ENCODE results near the gene WNT7A.

Gene WNT7A

DNA sequence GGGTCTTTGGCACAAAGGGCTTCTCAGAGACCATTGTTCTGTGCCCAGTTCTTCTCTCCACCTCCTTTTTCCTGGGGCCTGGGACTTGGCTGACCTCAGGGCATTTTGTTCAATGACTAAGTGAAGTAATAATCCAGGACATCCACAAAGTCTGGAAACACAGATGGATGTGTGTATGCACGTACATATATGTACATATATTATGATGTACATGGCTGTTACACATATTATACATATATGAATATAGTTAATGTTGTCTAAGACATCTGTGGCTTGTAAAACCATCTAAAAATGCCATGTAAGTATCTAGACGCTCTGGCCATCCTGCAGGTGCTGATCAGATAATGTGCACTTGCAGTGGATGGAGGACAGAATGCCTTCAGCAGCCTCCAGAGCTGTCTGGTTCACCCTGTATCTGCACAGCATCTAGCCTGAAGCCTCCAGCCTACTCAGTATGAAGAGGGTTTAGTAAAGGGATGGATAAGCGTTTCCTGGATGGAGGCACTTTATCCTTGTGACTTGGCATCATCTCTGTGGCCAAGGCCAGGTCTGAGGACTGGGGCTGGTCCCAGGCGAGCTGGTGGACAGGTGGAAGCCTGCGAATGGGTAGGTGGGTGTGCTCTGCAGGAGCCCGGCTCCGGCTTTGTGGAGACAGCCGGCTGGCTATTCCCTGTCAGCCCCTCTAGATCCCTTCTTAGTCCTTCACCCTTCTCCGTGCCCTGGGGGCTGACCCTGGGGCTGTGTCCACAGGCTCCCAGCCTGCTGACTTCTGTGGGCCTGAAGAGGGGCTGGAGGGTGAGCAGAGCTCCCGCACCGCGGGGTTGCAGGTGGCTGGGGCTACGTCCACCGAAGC lies 88.4 kb downstream of the WNT7A start:
- no peak for DNase-seq

DNA sequence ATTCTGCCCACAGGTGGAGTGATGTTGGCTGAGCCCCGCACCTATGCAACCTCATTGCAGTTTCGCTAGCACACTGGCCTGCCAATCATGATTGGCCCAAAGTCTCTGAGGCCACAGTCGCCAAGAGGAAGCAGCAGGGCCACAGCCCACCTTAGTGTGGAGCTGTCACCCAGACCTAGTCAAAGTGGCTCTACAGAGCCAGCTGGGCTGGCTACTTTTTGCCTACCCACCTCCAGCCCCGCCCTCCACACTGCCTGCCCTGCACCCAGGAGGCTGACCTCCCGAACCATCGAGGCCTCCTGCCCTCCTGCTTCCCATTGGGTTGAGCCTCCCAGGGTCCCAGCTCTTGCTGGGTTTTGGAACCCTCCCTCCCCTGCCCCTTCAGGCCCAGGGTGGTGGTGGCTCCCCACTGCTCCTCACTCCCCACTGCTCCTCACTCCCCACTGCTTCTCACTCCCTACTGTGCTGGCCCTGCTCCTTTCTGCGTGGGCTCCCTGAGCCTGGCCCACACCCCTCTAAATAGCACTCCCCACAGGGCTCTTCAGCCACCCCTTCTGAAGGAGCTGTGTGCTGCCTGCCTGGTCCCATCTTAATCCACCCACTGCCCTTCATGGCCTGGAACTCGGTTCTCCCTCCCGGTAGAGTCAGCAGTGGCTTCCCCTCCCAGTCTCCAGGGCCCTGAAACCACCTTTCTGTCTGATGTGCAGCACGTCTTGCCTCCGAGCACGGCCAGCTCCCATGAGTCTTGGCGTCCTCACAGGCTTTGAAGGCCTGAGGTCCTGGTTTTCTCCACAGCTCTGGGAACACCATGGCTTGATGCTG lies 89.3 kb downstream of the WNT7A start:
- DNase-seq = no peak

DNA sequence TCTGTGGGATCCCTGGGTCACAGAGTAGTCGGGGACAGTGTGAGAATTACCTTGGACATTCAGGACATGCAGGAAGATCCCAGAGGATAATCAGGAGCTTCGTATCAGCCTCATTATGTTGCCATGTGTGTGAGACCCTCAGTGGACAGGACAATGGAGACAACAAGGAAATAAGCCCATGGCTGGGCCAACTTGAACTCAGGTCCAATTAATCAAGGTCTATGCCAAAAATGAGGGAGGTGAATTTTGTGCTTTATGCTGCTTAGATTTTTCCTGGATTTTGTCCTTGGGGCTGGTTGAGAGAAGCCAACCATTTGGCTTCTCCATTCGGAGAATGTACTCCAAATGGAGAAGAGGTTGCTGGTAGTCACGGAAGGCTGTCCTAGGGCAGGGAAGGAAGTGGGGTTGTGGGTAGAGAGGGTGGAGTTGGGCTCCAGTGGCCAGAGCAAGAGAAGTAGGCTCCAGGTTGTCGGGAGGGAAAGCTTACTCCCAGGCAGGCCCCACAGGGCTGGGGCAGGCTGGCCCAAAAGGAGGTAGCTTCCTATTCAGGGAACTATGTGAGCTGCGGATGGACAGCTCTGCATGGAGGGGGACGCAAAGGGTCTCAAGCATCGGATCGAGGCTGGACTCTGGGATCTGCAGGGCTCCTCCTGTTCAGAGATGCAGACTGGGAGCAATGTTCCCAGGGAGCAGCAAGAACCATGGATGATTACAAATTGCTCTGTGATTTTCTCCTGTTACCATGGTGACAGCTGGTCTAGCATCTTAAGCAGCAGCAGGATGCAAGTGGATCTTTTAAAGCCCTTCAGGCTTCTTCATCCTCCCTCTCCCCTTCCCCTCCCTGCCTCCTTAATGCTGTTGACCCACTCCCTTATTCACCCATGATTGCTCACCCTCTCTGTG lies 91.1 kb downstream of the WNT7A start:
- DNase-seq = no peak

DNA sequence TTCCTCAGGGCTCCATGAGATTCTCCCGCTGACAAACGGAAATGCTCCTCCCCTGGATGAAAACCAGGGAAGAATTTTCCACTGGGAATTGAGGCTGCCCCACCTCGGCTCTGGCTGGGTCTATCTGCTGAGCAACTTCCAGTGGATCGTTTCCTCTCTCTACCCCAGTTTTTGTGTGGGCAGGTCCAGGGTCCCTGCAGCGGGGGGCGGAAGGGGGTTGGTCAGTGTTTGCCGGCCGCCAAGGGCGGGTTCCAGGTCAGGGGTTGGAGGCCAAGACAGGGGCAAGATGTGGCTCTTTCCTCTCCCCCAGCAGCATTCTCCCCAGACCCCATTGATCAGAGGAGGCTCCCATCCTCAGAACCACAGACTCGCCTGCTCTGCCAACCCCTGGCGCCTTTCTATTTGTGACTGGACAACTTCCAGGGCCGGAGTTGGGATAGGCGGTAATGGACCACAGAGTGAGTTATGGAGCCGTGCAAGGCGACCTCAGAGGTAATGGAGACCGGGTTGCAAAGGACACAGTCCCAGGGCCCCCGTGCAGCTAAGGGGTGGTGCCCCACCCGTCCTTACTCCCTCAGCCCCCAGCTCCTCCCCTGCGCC lies 92.2 kb downstream of the WNT7A start:
- no peak for DNase-seq

DNA sequence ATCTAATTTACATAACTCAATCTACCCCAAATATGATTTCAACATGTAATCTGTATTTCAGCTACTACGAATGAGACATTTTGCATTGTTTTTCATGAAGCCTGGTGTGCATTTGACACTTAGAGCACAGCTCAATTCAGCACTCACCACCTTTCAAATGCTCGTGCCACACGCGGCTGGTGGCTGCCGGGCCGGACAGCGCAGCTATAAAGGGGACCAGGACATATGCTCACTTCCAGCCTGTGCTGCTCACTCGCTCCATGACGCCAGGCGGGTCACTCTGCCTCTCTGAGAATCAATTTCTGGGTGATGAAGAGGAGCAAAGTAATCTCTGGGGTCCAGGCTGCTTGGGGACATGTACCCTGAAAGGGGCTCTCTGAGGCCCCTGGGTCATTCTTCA lies 93.1 kb downstream of the WNT7A start:
- DNase-seq = no peak

DNA sequence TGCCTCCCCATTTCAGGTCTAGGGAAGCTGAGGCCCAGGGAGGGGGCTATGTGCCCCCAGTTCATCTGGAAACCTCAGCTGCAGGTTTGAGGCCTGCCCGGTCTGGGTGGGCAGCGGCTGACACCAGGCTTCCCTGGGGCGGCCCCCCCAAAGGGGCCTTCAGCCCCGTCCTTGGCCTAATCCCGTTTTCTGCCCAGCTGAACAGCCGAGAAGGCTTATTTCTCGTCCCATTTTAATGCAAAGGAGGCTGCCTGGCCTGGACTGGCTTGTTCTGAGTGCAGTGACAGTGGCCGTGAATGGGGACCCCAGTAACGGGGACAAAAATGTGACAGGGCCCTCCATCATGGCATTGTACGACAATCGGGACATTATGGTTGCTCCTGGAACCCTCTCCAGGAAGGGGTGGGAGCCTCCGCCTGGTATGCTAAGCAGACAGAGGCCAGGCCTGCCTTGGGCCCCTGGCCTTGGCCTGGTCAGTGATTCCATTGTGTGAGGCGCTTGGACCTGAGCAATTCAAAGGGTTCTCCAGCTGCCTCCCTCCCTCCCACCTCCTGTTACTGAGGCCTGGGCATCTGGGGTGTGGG lies 93.9 kb downstream of the WNT7A start:
- no peak for DNase-seq

DNA sequence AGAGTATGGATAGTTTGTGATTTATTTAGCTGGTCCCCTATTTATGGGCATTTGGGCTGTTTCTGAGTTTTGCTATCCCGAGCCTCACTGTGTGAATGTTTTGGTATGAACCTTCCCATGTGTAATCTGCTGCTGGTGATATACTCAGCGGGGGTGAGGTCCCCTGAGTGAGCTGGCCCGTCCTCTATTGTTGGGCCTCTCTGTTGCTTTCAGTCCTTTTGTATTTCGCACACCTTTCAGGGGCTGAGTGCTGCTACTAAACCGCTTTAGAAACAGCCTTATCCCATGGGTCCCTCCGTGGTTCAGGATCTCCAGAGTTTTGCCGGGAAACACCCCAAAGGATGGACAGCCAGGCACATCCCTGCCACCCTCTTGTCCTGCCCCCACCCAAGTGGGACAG lies 94.5 kb downstream of the WNT7A start:
- no peak for DNase-seq

DNA sequence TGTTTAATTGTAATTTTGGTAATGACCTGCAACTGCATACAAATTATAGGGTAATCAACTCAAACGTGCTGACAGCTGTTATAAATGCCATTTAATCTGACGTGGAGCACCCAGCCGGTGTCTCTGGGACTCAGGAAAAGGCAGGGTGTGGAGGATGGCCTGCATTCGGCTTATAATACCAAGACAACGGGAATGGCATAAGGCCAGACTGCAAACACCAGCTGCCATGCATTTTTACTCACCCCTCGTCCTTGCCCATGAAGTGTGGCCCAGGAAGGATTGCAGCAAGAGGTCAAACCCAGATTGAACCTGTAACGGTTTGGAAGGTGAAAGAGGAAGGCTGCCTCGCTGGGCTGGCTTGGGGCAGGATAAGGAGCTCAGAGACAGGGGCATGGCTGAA lies 96.4 kb downstream of the WNT7A start:
- no peak for DNase-seq

DNA sequence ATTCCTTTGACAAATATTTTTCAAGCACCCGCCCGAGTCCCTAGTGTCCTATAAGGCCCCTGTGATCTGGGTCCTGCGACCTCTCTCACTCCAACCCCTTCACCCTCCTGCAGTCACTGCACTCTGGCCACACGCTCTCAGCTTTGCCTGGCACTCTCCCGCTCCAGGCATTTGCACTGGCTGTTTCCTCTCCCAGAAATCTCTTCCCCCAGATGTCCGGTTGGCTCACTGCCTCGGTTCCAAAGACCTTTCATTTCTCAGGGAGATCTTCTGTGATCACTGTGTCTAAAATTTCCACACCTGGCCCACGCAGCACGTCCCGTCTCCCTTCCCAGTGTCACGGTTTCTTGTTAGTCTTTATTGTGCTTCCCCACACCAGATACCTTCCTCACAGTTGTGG lies 97.4 kb downstream of the WNT7A start:
- no peak for DNase-seq

DNA sequence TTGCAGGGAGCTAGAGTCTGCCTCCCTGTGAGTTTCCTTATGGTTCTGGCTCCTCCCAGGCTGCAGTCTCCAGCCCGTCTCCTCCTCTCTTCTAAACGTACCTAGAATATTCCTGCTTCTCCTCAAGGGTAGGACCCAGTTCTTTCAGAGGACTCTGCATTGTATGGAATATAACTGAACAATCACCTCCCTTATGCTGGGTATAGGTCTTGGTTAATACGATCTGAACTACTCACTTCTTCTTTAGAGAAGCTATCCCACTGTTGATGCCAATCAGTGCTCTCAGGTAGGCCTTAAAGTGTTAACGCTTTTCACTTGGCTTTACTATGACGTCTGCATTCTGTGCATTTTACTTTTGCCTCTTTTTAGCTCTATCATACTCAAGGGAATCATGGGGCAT lies 98.5 kb downstream of the WNT7A start:
- no peak for DNase-seq

DNA sequence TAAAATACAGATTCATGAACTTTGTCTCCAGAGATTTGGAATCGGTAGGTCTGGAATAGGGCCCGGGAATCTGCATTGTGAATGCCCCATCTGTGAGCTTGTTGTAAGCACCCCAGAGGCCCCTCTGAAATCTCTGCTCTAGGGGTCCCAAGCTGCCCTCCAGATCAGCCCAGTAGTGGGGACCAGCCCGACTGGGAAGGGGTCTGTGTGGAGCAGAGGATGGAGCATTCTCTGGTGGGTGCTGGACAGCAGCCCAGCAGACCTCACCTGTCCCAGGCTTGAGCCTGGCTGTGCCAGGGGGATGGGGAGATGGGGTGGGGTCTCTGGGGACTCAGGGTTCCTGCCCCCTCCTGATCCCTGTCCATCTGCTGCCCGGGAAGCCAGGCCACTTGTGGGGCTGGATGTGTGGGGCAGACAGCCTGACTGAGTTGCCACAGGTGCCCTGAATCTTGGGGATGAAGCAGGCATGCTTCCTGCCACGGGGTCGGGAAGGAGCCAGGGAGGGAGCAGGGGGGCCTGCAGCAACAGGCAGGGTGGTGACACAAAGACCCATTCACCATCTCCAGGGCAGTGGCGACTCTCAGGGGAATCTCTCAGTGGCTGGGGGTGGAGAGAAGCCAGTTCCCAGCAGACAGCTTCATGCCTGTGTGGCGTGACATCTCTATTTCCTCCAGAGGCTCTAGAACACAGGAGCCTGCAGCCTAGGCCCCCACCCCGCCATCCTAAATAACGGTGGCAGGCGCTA lies 99.3 kb downstream of the WNT7A start:
- DNase-seq = no peak

DNA sequence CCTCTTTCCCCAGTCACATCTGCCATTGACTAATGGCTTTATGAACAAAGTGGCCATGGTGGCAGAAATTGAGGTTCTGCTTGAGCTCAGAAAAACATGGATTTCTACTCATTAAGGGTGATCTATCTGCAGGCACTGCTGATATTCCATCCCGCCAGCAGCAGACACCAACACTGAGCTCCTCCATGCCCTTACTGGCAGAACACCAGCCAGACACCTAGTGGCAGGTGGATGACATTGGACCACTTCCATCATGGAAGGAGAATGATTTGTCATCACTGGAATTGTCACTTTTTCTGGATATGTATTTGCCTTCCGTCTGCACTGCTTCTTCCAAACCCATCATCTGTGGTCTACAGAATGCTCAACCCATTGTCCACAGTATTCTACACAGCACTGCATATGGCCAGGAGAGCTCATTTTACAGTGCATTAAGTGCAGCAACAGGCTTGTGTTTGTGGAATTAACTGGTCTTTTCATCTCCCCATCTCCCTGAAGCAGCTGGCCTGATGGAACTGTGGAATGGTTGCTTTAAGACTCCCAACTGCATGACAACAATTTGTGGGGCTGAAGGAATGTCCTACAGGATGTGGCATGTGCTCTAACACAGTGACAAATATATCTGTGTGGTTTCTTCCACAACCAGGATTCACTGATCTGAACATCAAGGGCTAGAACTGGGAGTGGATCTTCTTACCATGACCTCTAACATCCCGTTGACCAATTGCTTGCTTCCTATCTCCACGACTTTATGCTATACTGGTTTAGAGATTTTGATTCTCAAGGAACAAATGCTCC lies 103.4 kb downstream of the WNT7A start:
- no peak for DNase-seq

DNA sequence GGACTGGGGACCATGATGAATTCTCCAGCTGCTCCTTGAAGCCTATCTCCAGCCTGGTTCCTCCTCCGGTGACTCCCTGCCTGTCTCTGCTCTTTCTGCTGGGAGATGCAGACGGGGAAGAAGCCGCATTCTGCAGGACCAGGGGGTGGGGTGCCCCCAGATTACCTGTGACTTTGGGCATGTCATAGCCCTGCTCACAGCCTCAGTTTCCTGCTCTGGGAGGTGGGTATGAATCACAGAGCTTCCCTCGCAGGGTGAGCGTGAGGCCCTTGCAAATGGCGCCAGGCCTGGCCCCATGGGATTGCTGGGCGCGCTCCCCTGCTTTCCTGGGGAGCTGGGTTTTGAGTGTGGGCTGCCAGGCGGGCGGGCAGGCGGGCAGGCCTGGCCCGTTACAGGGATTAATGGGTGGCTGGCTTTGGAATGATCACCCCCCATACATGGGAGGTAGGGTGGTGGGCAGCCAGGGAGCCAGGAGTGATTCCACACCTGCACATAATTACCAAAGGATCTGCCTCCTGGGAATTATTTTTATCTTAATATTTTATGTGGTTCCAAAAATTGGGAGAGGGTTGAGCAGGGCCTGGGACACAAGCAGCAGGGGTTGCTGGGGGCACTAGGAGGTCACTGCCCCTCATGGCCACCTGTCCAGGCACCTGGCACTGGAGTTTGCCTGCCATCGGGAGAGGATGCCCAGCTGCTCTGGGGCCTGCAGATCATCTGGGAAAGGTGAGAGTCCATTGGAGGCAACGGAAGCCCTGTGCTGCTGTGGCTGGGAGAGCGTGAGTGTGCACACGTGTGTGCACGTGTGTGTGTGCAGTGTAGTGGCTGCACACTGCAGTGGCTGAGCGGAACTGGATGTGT lies 106.8 kb downstream of the WNT7A start:
- no peak for DNase-seq

DNA sequence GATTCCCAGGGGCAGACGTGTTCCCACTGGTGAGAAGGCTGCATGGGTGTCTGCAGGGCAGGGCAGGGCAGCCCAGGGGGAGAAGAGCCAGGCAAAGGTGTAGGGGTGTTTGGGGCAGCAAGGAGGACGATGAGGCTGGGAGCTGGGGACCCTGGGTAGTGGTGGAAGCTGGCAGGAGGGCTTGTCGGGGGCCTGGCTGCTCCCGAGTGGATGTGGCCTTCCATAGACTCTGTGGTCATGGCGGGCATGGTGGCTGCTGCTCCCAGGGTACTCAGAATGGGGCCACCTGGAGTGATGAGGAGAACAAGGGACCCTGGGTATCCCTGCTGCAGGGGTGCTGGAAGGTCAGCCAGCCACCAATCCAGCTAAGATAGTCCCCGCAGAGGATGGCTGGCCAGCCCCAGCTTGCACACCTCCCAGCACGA lies 107.5 kb downstream of the WNT7A start:
- DNase-seq = no peak

DNA sequence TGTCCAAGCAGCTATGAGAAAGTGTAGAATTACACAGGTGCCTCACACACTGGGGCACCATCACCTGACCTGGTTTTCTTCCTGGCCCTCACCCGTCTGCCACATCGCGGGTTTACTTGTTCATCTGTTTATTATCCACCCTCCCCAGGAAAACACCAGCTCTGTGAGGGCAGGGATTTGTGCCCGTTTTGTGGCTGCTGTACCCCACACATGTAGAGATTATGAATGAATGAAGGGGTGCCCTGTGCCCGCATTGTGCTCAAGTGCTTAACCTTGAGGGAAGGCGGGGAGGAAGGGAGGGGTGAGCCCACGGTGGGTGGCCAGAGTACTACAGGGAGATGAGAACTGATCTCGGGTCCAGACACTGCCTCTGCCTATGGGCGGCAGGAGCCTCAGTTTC lies 108.4 kb downstream of the WNT7A start:
- no peak for DNase-seq

DNA sequence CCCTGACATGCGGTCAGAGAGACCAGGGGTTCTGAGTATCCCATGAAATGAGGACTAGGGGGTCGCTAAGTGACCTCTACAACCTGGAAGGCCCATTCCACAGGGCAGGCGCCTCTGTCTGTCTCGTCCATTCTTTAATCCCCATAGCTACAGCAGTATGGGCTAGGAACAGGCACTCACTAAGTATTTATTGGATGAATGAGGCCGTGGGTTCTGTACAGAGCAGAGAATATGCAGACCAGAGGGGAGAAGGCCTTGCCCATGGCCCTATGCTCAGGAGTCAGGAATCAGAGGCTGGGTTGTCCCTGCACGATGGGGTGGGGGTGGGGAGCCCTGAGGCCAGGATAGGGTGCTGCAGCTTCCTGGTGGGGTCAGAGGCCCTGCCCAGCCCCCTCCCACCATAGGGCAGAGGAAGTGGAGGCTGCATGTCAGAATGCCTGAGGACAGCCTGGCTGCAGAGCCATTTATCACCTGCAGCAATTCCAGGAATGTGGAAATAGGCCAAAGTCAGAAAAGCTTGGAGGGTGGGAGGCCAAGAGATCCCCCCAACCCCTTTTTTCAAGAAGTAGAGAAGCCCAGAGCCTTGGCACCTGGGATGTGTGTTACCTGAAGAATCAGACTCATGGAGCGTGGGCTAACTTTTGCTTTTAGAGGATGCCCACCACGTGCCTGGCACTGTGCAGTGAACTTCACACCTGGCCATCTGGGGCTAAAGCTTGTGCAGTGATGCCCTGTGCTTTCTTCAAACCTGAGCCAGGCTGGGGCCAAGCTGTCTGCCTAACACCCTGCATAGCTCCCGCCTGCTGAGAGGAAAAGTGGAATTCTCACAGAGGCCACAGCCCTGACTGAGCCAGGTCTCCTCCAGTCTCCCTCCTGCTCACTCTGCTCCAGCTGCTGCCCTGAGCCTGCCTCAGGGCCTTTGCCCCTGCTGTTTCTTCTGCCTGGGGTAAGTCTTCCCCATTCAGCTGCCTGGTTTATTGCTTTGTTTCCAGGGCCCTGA lies 109.4 kb downstream of the WNT7A start:
- DNase-seq = no peak

DNA sequence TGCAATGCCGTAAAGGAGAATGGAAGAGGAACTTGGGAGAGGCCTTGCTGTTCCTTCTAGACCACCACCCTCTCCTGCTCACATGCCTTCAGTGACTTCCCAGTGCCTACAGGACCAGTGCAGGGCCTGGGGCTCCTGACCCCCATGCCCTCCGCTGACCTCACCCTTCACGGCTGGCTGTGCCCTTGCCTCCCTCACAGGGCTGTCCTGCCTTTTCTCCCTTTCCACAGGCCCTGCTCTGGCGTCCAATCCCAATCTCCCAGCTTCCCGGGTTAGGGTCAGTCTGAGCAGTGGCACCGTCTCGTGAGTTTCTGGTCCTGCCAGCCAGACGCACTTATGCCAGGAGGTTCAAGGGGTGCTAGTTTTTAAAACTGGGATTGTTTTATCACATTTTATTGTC lies 110.4 kb downstream of the WNT7A start:
- DNase-seq = no peak

DNA sequence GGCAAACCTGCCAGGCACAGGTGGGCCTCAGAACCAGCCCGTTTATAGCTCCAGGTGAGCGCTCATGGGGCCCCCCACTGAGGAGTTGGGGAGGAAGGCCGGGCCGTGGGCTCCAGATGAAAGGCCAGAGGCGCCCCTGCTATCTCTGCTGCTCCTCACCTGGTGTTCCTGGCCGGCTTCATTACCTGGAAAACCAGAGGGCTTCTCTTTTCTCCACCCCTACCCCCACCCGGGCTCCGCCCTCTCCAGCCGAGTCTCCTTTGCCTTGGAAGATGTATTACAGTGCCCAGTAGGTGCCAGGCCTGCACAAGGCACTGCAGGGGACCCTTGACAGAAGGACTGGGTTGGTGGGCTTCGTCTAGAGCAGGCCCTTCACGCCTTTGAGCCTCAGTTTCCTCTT lies 111.4 kb downstream of the WNT7A start:
- no peak for DNase-seq

Measured in amniotic stem cell (primary cell).